HEK293 (cell line): ENCODE results near the gene ABCA2.
A peak's percentile ranks its signal among the peaks of the same experiment; 100 is the strongest.

Experiments
- CTCF ChIA-PET: fragments of 350-600 bp; formaldehyde crosslinking; extraction: SDS; loops from one replicate; lab custom pipeline; 2021; ENCODE audit warnings: antibody characterized with exemption; lab: Yijun Ruan, JAX
- POLR2A ChIA-PET: fragments of 300-600 bp; formaldehyde crosslinking; extraction: SDS; loops from one replicate; lab custom pipeline; 2020; ENCODE audit warnings: antibody characterized with exemption, inconsistent platforms; lab: Yijun Ruan, JAX
- H3K27ac ChIP-seq: fragments of 200-500 bp; sonication (Bioruptor generic); 2 replicates; pipeline ENCODE4 v1.5.1; 2014; ENCODE audit warnings: low read depth, low read length, control low read depth, inconsistent platforms; ENCODE audit errors: extremely low read depth
- H3K36me3 ChIP-seq, 2 experiments: fragments of 200-500 bp in 1 of 2; sonication (Bioruptor generic) in 1 of 2; 1 replicate in 1 of 2; 2 replicates in 1 of 2; pipeline ENCODE4 v1.5.1; 2014 to 2017; ENCODE audit warnings: inconsistent platforms in 2 of 2, low read length in 2 of 2; ENCODE audit not compliant: control insufficient read depth in 2 of 2, insufficient read depth in 1 of 2
- H3K4me1 ChIP-seq: fragments of 200-500 bp; sonication (Bioruptor generic); 2 replicates; pipeline ENCODE4 v1.5.1; 2014; ENCODE audit warnings: mild to moderate bottlenecking, low read length, inconsistent platforms; ENCODE audit not compliant: control insufficient read depth, insufficient read depth
- H3K4me3 ChIP-seq: 2 replicates; pipeline ENCODE4 v1.5.1; 2011; ENCODE audit warnings: low read depth, mild to moderate bottlenecking, control low read depth, low read length, moderate library complexity
- H3K9me3 ChIP-seq: fragments of 200-500 bp; sonication (Bioruptor generic); 2 replicates; pipeline ENCODE4 v1.5.1; 2014; ENCODE audit warnings: low read depth, low read length, inconsistent platforms; ENCODE audit not compliant: control insufficient read depth, insufficient read depth
- AEBP2 ChIP-seq: fragments of 450-650 bp; formaldehyde crosslinking; IDR thresholded peaks from 2 replicates; pipeline ENCODE4 v1.5.1; 2016; ENCODE audit warnings: missing biosample characterization, missing genetic modification characterization, borderline replicate concordance
- BCL11A ChIP-seq: fragments of 450-650 bp; formaldehyde crosslinking; IDR thresholded peaks from 2 replicates; pipeline ENCODE4 v1.5.1; 2016; ENCODE audit warnings: low read depth, missing biosample characterization, missing genetic modification characterization
- BCL11B ChIP-seq: fragments of 450-650 bp; formaldehyde crosslinking; IDR thresholded peaks from 2 replicates; pipeline ENCODE4 v1.5.1; 2016; ENCODE audit warnings: low read depth, missing biosample characterization, missing genetic modification characterization
- EGR2 ChIP-seq: fragments of 450-650 bp; formaldehyde crosslinking; IDR thresholded peaks from 2 replicates; pipeline ENCODE4 v1.5.1; 2016; ENCODE audit warnings: low read depth, missing biosample characterization, missing genetic modification characterization
- KLF1 ChIP-seq: fragments of 450-650 bp; formaldehyde crosslinking; IDR thresholded peaks from 2 replicates; pipeline ENCODE4 v1.5.1; 2016; ENCODE audit warnings: missing biosample characterization, missing genetic modification characterization
- KLF16 ChIP-seq: fragments of 450-650 bp; formaldehyde crosslinking; IDR thresholded peaks from 2 replicates; pipeline ENCODE4 v1.5.1; 2017; ENCODE audit warnings: missing biosample characterization, missing genetic modification characterization
- SP2 ChIP-seq: fragments of 450-650 bp; formaldehyde crosslinking; IDR thresholded peaks from 2 replicates; pipeline ENCODE4 v1.5.1; 2016; ENCODE audit warnings: missing biosample characterization, missing genetic modification characterization
- ZBTB20 ChIP-seq: fragments of 450-650 bp; formaldehyde crosslinking; IDR thresholded peaks from 2 replicates; pipeline ENCODE4 v1.5.1; 2016; ENCODE audit warnings: missing biosample characterization, missing genetic modification characterization
- ZBTB44 ChIP-seq: fragments of 450-650 bp; IDR thresholded peaks from 2 replicates; pipeline ENCODE4 v1.5.1; 2018; ENCODE audit warnings: missing biosample characterization, mild to moderate bottlenecking, missing genetic modification characterization
- ZBTB7A ChIP-seq: fragments of 450-650 bp; formaldehyde crosslinking; IDR thresholded peaks from 2 replicates; pipeline ENCODE4 v1.5.1; 2016; ENCODE audit warnings: low read depth, missing biosample characterization, missing genetic modification characterization
- ZFHX2 ChIP-seq: fragments of 450-650 bp; formaldehyde crosslinking; conservative IDR thresholded peaks from 2 replicates; pipeline ENCODE4 v1.5.1; 2016; ENCODE audit warnings: missing biosample characterization, missing genetic modification characterization
- ZFP3 ChIP-seq: fragments of 450-650 bp; formaldehyde crosslinking; IDR thresholded peaks from 2 replicates; pipeline ENCODE4 v1.5.1; 2016; ENCODE audit warnings: low read depth, missing biosample characterization, missing genetic modification characterization
- ZNF175 ChIP-seq: fragments of 450-650 bp; formaldehyde crosslinking; IDR thresholded peaks from 2 replicates; pipeline ENCODE4 v1.5.1; 2016; ENCODE audit warnings: missing biosample characterization, missing genetic modification characterization
- ZNF211 ChIP-seq: fragments of 450-650 bp; formaldehyde crosslinking; IDR thresholded peaks from 2 replicates; pipeline ENCODE4 v1.5.1; 2016; ENCODE audit warnings: low read depth, missing biosample characterization, missing genetic modification characterization
- ZNF324 ChIP-seq: fragments of 450-650 bp; formaldehyde crosslinking; IDR thresholded peaks from 2 replicates; pipeline ENCODE4 v1.5.1; 2016; ENCODE audit warnings: missing biosample characterization, missing genetic modification characterization
- ZNF362 ChIP-seq: fragments of 450-650 bp; formaldehyde crosslinking; IDR thresholded peaks from 2 replicates; pipeline ENCODE4 v1.5.1; 2016; ENCODE audit warnings: missing biosample characterization, missing genetic modification characterization
- ZNF548 ChIP-seq: fragments of 450-650 bp; formaldehyde crosslinking; IDR thresholded peaks from 2 replicates; pipeline ENCODE4 v1.5.1; 2016; ENCODE audit warnings: missing biosample characterization, missing genetic modification characterization
- ZNF571 ChIP-seq: fragments of 450-650 bp; formaldehyde crosslinking; IDR thresholded peaks from 2 replicates; pipeline ENCODE4 v1.5.0; 2017; ENCODE audit warnings: missing biosample characterization, missing genetic modification characterization
- ZNF596 ChIP-seq: fragments of 450-650 bp; IDR thresholded peaks from 2 replicates; pipeline ENCODE4 v1.5.0; 2018; ENCODE audit warnings: missing biosample characterization, mild to moderate bottlenecking, missing genetic modification characterization, moderate library complexity
- ZNF660 ChIP-seq: fragments of 450-650 bp; IDR thresholded peaks from 2 replicates; pipeline ENCODE4 v1.5.1; 2018; ENCODE audit warnings: missing biosample characterization, mild to moderate bottlenecking, missing genetic modification characterization
- ZNF677 ChIP-seq: fragments of 450-650 bp; IDR thresholded peaks from 2 replicates; pipeline ENCODE4 v1.5.0; 2018; ENCODE audit warnings: missing biosample characterization, mild to moderate bottlenecking, missing genetic modification characterization, moderate library complexity

The ABCA2 gene

GRCh38 chr9:136972743-136973142 is 55.3 kb downstream of the ABCA2 start:
- ChIA-PET POLR2A (no interaction called here), CTCF (no interaction called here)
- no peaks in the 10 kb centered on the region for H3K36me3 ChIP-seq
- no peak overlapping the region for H3K4me3 ChIP-seq
- H3K4me1 ChIP-seq = no peaks in the 10 kb centered on the region
- no peaks in the 10 kb centered on the region for H3K9me3 ChIP-seq
- H3K27ac ChIP-seq = no peak overlapping the region
- TF ChIP-seq ZFHX2 (tag by site-specific recombination) = 0 out of 2 replicates have a peak, but pooled peaks have one; percentile 22
- peak; percentile 69 for TF ChIP-seq KLF1 (tag by site-specific recombination)
- TF ChIP-seq ZBTB20 (tag by site-specific recombination) = no peak
- TF ChIP-seq ZNF677 (tag by site-specific recombination) = no peak
- no peak for TF ChIP-seq ZNF596 (tag by site-specific recombination)
- TF ChIP-seq EGR2 (tag by site-specific recombination) = peak; percentile 32; the same call in 1 of the 2 replicates
- TF ChIP-seq KLF16 = no peak
- TF ChIP-seq ZBTB44 (tag by site-specific recombination) = no peak
- TF ChIP-seq ZNF175 (tag by site-specific recombination) = no peak
- no peak for TF ChIP-seq ZNF660 (tag by site-specific recombination)

GRCh38 chr9:136972335-136972734 is 55.7 kb downstream of the ABCA2 start:
- Histone ChIP-seq H3K36me3 (no peaks in the 10 kb centered on the region), H3K4me1 (no peaks in the 10 kb centered on the region), H3K4me3 (no peak overlapping the region), H3K9me3 (no peaks in the 10 kb centered on the region), H3K27ac (no peak overlapping the region)
- ChIA-PET CTCF (no interaction called here), POLR2A (no interaction called here)
- TF ChIP-seq BCL11A (peak; percentile 62; the same call in 1 of the 2 replicates), ZNF324 (no peak), ZNF677 (tag by site-specific recombination) (no peak), BCL11B (tag by site-specific recombination) (peak; percentile 34; the same call in 1 of the 2 replicates), SP2 (no peak), ZNF548 (no peak), ZNF362 (tag by site-specific recombination) (no peak), AEBP2 (tag by site-specific recombination) (no peak), ZBTB7A (tag by site-specific recombination) (0 out of 2 replicates have a peak, but pooled peaks have one; percentile 31)

GRCh38 chr9:136971746-136972145 is 56.3 kb downstream of the ABCA2 start:
- H3K27ac ChIP-seq = no peak overlapping the region
- CTCF ChIA-PET = interaction anchor here (0.5 to 1.5 kb wide), 2 partner anchors 58 to 95 kb away, joined by 4 to 5 read pairs; no protein-coding TSS in a partner anchor
- H3K9me3 ChIP-seq = no peaks in the 10 kb centered on the region
- no peak overlapping the region for H3K4me3 ChIP-seq
- H3K36me3 ChIP-seq = no peaks in the 10 kb centered on the region
- POLR2A ChIA-PET = no interaction called here
- TF ChIP-seq ZFP3 (tag by site-specific recombination) (no peak), BCL11B (tag by site-specific recombination) (0 out of 2 replicates have a peak, but pooled peaks have one; percentile 14), ZNF211 (tag by site-specific recombination) (no peak), ZNF571 (no peak)
- no peaks in the 10 kb centered on the region for H3K4me1 ChIP-seq
